ENCODE measurements around the gene SERPINB12.

GRCh38 chr18:63552581-63552980 lies 10.4 kb downstream of the SERPINB12 start:
- TF ChIP-seq CTCF (conservative IDR thresholded peaks at IDR 0.05) = no peak
- no peak for TF ChIP-seq EZH2 (IDR thresholded peaks at IDR 0.05; ENCODE audit: low read depth)

All from PC-9 (cell line).